ENCODE data around the gene GLI2. TPM values are rescaled to one million over a fixed set of nuclear protein-coding genes. Genes with fewer than 3 reads are reported as not detected.

The GLI2 gene
- total and polyA plus RNA-seq, 2 of the 8 experiments (the other 6 are each of a cell fraction or from before 2014, with no cell fraction given), result 18.4 to 46.9 TPM

GRCh38 chr2:120690521-120690920 lies 45.1 kb upstream of the GLI2 start:
- Histone ChIP-seq H4K5ac (ENCODE audit: insufficient read length, low read depth, low read length) (no peak overlapping the region), H3K23me2 (ENCODE audit: low read depth, low read length) (no peaks in the 10 kb centered on the region), H3K9me3 (ENCODE audit: insufficient read depth in 2 of 2, low read depth in 1 of 2, low read length in 1 of 2) (no peaks in the 10 kb centered on the region), H3K27me3 (replicated peaks in 1 of 4; ENCODE audit: control insufficient read depth in 3 of 4, extremely low read depth in 1 of 4, insufficient read depth in 3 of 4, low read length in 3 of 4) (peaks cover 0 to 15% (median 11%) of the 10 kb centered on the region in 4 experiments; a peak in 4 of 7 replicates), H3K9ac (replicated peaks in 1 of 4; ENCODE audit: extremely low read depth in 1 of 4, low read depth in 3 of 4, low read length in 3 of 4) (no peak overlapping the region), H3K79me1 (ENCODE audit: low read depth, low read length) (no peaks in the 10 kb centered on the region), H2BK5ac (ENCODE audit: low read depth, low read length) (no peak overlapping the region), H3K4ac (replicated peaks; ENCODE audit: insufficient read length, low read depth, low read length) (no peak overlapping the region), H3K4me1 (replicated peaks in 1 of 4; ENCODE audit: control insufficient read depth in 3 of 4, insufficient read depth in 4 of 4, low read length in 3 of 4) (no peaks in the 10 kb centered on the region), H3K27ac (ENCODE audit: low read depth, low read length) (no peak overlapping the region), H3K4me2 (ENCODE audit: insufficient read depth in 1 of 2, low read depth in 2 of 2, low read length in 2 of 2) (no peak overlapping the region; a peak in 1 of 4 replicates), H2AFZ (ENCODE audit: low read length) (no peak overlapping the region), H4K8ac (ENCODE audit: extremely low read depth, insufficient read depth, low read length) (no peak overlapping the region), H3K23ac (ENCODE audit: insufficient read length) (no peak overlapping the region), H2AK5ac (ENCODE audit: low read depth, low read length) (no peak overlapping the region), H3K18ac (ENCODE audit: extremely low read depth, low read length) (no peak overlapping the region), H2BK120ac (replicated peaks; ENCODE audit: low read depth, low read length) (no peak overlapping the region), H3K36me3 (ENCODE audit: control insufficient read depth in 2 of 4, insufficient read depth in 4 of 4, low read length in 3 of 4) (no peaks in the 10 kb centered on the region), H4K20me1 (replicated peaks in 1 of 2; ENCODE audit: control insufficient read depth in 1 of 2, insufficient read depth in 2 of 2, low read length in 2 of 2) (no peaks in the 10 kb centered on the region), H3K56ac (replicated peaks; ENCODE audit: insufficient read length, low read depth, low read length) (no peak overlapping the region), H2BK12ac (ENCODE audit: low read depth, low read length) (no peak overlapping the region), H3K4me3 (ENCODE audit: extremely low read depth in 1 of 4, insufficient read depth in 2 of 4, low read depth in 3 of 4, low read length in 4 of 4) (no peak overlapping the region), H3K79me2 (ENCODE audit: control insufficient read depth in 1 of 2, insufficient read depth in 2 of 2, low read length in 2 of 2) (0 out of 4 replicates have a peak, but pooled peaks cover 0 to 3% of the 10 kb centered on the region in 2 experiments), H2BK20ac (ENCODE audit: low read length) (no peak overlapping the region), H2BK15ac (ENCODE audit: low read length) (no peak overlapping the region), H4K91ac (replicated peaks; ENCODE audit: insufficient read length, low read length) (no peak overlapping the region), H3K14ac (ENCODE audit: insufficient read length) (no peak overlapping the region)
- no peak for FAIRE-seq
- WGBS, 2 experiments (ENCODE audit: extremely low coverage in 1 of 2, insufficient coverage in 1 of 2, insufficient read length in 1 of 2, insufficient replicate concordance in 2 of 2, low coverage in 1 of 2, low lambda C conversion rate in 2 of 2, missing lambda C conversion rate in 1 of 2), result 84% methylated on average over 11 of the region's 11 CpGs; no CpG with 5 or more reads in 1 of the 2 experiments
- ChIA-PET CTCF (ENCODE audit: partially characterized antibody) (interaction anchor here (0.6 to 9.6 kb wide), 15 partner anchors 10 to 501 kb away, joined by 3 to 88 read pairs (median 4); no protein-coding TSS in a partner anchor), POLR2A (ENCODE audit: partially characterized antibody) (interaction anchor here (0.6 to 4.4 kb wide), 3 partner anchors 44 to 1077 kb away, joined by 3 to 33 read pairs (median 4); no protein-coding TSS in a partner anchor)
- no peak for TF ChIP-seq GTF2F1 (IDR thresholded peaks at IDR 0.05; ENCODE audit: borderline replicate concordance, low read depth, low read length)
- TF ChIP-seq, protein P1, sequence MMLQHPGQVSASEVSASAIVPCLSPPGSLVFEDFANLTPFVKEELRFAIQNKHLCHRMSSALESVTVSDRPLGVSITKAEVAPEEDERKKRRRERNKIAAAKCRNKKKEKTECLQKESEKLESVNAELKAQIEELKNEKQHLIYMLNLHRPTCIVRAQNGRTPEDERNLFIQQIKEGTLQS (IDR thresholded peaks at IDR 0.05; ENCODE audit: insufficient read depth, low read depth, low read length), result no peak
- TF ChIP-seq TCF12 (IDR thresholded peaks at IDR 0.05; ENCODE audit: low read depth, low read length), result no peak
- TF ChIP-seq CBX5 (IDR thresholded peaks at IDR 0.05; ENCODE audit: low read depth, low read length), result no peak
- no peak for TF ChIP-seq JUND (IDR thresholded peaks at IDR 0.05; ENCODE audit: low read length)
- no peak for TF ChIP-seq SIX5 (IDR thresholded peaks at IDR 0.05; ENCODE audit: low read depth, low read length)
- no peak for DNase-seq (ENCODE audit: low read depth in 1 of 2, low spot score in 2 of 2)

Measured in H1 (cell line).